ENCODE data around the gene TNFRSF25.
"Not testable (repeated sequence)": the region's sequence is repeated elsewhere in the genome, so short reads cannot be mapped to it uniquely, and the experiment has no call there.

The TNFRSF25 gene

GRCh38 chr1:6435547-6435946, 30.4 kb downstream of the TNFRSF25 start:
- no peak for TF ChIP-seq CTCF (IDR thresholded peaks at IDR 0.05)
- intact Hi-C loops (cut with DNase I; ENCODE audit: low total_unique reads) = no loop called here

GRCh38 chr1:6435129-6435528, 30.8 kb downstream of the TNFRSF25 start:
- no peak for DNase-seq
- Histone ChIP-seq H3K27ac (no peak overlapping the region), H3K4me1 (peaks cover 0 to 4% (median 2%) of the 10 kb centered on the region in 4 donors), H3K4me3 (no peak overlapping the region), H3K36me3 (no peaks in the 10 kb centered on the region), H3K9me3 (no peaks in the 10 kb centered on the region), H3K27me3 (peaks cover 0 to 56% of the 10 kb centered on the region in 2 donors)
- intact Hi-C loops (cut with DNase I; ENCODE audit: low total_unique reads) = no loop called here
- no peak for TF ChIP-seq CTCF (IDR thresholded peaks at IDR 0.05)

More at GRCh38 chr1:6435547-6435946, 30.4 kb downstream of the TNFRSF25 start:
- no peak overlapping the region for H3K4me3 ChIP-seq
- H3K36me3 ChIP-seq = no peaks in the 10 kb centered on the region
- H3K27me3 ChIP-seq = peaks cover 0 to 56% of the 10 kb centered on the region in 2 donors
- no peaks in the 10 kb centered on the region for H3K9me3 ChIP-seq
- H3K4me1 ChIP-seq = peaks cover 0 to 8% (median 6%) of the 10 kb centered on the region in 4 donors
- no peak for DNase-seq
- no peak overlapping the region for H3K27ac ChIP-seq

- H3K27me3 ChIP-seq = peaks cover 0 to 56% of the 10 kb centered on the region in 2 donors
- H3K9me3 ChIP-seq = no peaks in the 10 kb centered on the region
- no peak overlapping the region for H3K27ac ChIP-seq
- TF ChIP-seq CTCF (IDR thresholded peaks at IDR 0.05) = no peak
- no peak for DNase-seq
- H3K36me3 ChIP-seq = no peaks in the 10 kb centered on the region
- no peak overlapping the region for H3K4me3 ChIP-seq
- H3K4me1 ChIP-seq = no peaks in the 10 kb centered on the region
- intact Hi-C loops (cut with DNase I; ENCODE audit: low total_unique reads) = no loop called here
Observed at GRCh38 chr1:6434186-6434585, 31.8 kb downstream of the TNFRSF25 start.

GRCh38 chr1:6431645-6432579, 34.1 kb downstream of the TNFRSF25 start:
- H3K4me3 ChIP-seq; intact Hi-C loops (cut with DNase I; ENCODE audit: low total_unique reads): not testable (repeated sequence)

GRCh38 chr1:6429660-6430411, 36.1 kb downstream of the TNFRSF25 start:
- DNase-seq; H3K36me3 ChIP-seq; H3K27ac ChIP-seq; H3K4me3 ChIP-seq; intact Hi-C loops (cut with DNase I; ENCODE audit: low total_unique reads); H3K9me3 ChIP-seq: not testable (repeated sequence)
- peaks cover 0 to 12% (median 4%) of the 10 kb centered on the region in 4 donors for H3K4me1 ChIP-seq
- H3K27me3 ChIP-seq = peaks cover 4 to 70% of the 10 kb centered on the region in 2 donors

More at GRCh38 chr1:6431645-6432579, 34.1 kb downstream of the TNFRSF25 start:
- H3K4me1 ChIP-seq, H3K36me3 ChIP-seq, H3K27ac ChIP-seq, H3K9me3 ChIP-seq, DNase-seq: not testable (repeated sequence)
- peaks cover 0 to 57% of the 10 kb centered on the region in 2 donors for H3K27me3 ChIP-seq

GRCh38 chr1:6428453-6428852, 37.5 kb downstream of the TNFRSF25 start:
- H3K4me1 ChIP-seq = peaks cover 0 to 26% (median 17%) of the 10 kb centered on the region in 4 donors
- intact Hi-C loops (cut with DNase I; ENCODE audit: low total_unique reads) = not testable (repeated sequence)

More at GRCh38 chr1:6428453-6428852, 37.5 kb downstream of the TNFRSF25 start:
- peaks cover 4 to 84% of the 10 kb centered on the region in 2 donors for H3K27me3 ChIP-seq
- not testable (repeated sequence) for DNase-seq, H3K27ac ChIP-seq, H3K4me3 ChIP-seq, H3K9me3 ChIP-seq, H3K36me3 ChIP-seq

All from tibial artery (tissue), 4 donors.